GM23338 (cell line): Measurements from ENCODE around the gene SYT13. TPM values are rescaled to one million over a fixed set of nuclear protein-coding genes. Genes with fewer than 3 reads are reported as not detected.

Source experiments
- ATAC-seq: fragments of 200-7000 bp; cut with Tn5 transposase; 3 replicates; pipeline ENCODE4 v1.9.1; 2020
- DNase-seq: peaks from one replicate; pipeline ENCODE4 v3.0.0-alpha.2; 2015; ENCODE audit warnings: low spot score
- H2AFZ ChIP-seq: fragments of 200-600 bp; sonication (generic); 2 replicates; pipeline ENCODE4 v1.8.0; 2016; ENCODE audit warnings: antibody characterized with exemption, mild to moderate bottlenecking, moderate library complexity
- H3F3A ChIP-seq: fragments of 200-600 bp; sonication (generic); replicated peaks from 2 replicates; pipeline ENCODE4 v1.8.0; 2017; ENCODE audit warnings: antibody characterized with exemption, mixed run types, low read depth
- H3K27ac ChIP-seq: fragments of 200-600 bp; sonication (generic); 2 replicates; pipeline ENCODE4 v1.6.1; 2016; ENCODE audit warnings: low read depth
- H3K27me3 ChIP-seq: fragments of 200-600 bp; sonication (generic); 2 replicates; pipeline ENCODE4 v1.8.0; 2016; ENCODE audit warnings: mild to moderate bottlenecking, mixed run types, moderate library complexity; ENCODE audit not compliant: insufficient read depth
- H3K36me3 ChIP-seq: fragments of 200-600 bp; sonication (generic); 2 replicates; pipeline ENCODE4 v1.8.0; 2016; ENCODE audit warnings: mild to moderate bottlenecking; ENCODE audit not compliant: insufficient read depth
- H3K4me1 ChIP-seq: fragments of 200-600 bp; sonication (generic); 2 replicates; pipeline ENCODE4 v1.8.0; 2016; ENCODE audit warnings: mild to moderate bottlenecking, moderate library complexity; ENCODE audit not compliant: insufficient read depth
- H3K4me2 ChIP-seq: fragments of 200-600 bp; sonication (generic); 2 replicates; pipeline ENCODE4 v1.7.1; 2017; ENCODE audit warnings: mixed run types
- H3K4me3 ChIP-seq: fragments of 200-600 bp; sonication (generic); 2 replicates; pipeline ENCODE4 v1.6.1; 2016; ENCODE audit warnings: mixed run types
- H3K79me2 ChIP-seq: fragments of 200-600 bp; sonication (generic); replicated peaks from 2 replicates; pipeline ENCODE4 v1.8.0; 2017; ENCODE audit warnings: mild to moderate bottlenecking; ENCODE audit not compliant: insufficient read depth
- H3K9me2 ChIP-seq: fragments of 200-600 bp; sonication (generic); 2 replicates; pipeline ENCODE4 v1.8.0; 2017; ENCODE audit not compliant: insufficient read depth
- H4K20me1 ChIP-seq: fragments of 200-600 bp; sonication (generic); replicated peaks from 2 replicates; pipeline ENCODE4 v1.8.0; 2017; ENCODE audit warnings: mild to moderate bottlenecking; ENCODE audit not compliant: insufficient read depth
- H3K27ac Mint-ChIP-seq: 2 replicates; pipeline ENCODE4 v1.8.0; 2020; ENCODE audit warnings: inconsistent platforms, mild to moderate bottlenecking, moderate library complexity, mixed read lengths
- H3K27me3 Mint-ChIP-seq: 3 replicates; pipeline ENCODE4 v1.8.0; 2022; ENCODE audit warnings: low read depth, mild to moderate bottlenecking, moderate library complexity, mixed read lengths, inconsistent platforms; ENCODE audit not compliant: insufficient read depth, poor library complexity
- H3K36me3 Mint-ChIP-seq: 3 replicates; pipeline ENCODE4 v1.8.0; 2021; ENCODE audit warnings: low read depth, mild to moderate bottlenecking, inconsistent platforms, moderate library complexity, mixed read lengths
- H3K4me1 Mint-ChIP-seq: 3 replicates; pipeline ENCODE4 v1.8.0; 2020; ENCODE audit warnings: mild to moderate bottlenecking, inconsistent platforms, mixed read lengths
- H3K4me3 Mint-ChIP-seq: 3 replicates; pipeline ENCODE4 v1.8.0; 2021; ENCODE audit warnings: moderate library complexity, mild to moderate bottlenecking, inconsistent platforms, mixed read lengths
- H3K9me3 Mint-ChIP-seq: 3 replicates; pipeline ENCODE4 v1.8.0; 2020; ENCODE audit warnings: moderate library complexity, mild to moderate bottlenecking, inconsistent platforms, mixed read lengths
- CREB1 ChIP-seq: fragments of 250-450 bp; sonication (Bioruptor Pico); IDR thresholded peaks from 2 replicates; pipeline ENCODE4 v1.5.0; 2020; ENCODE audit warnings: low read depth, mild to moderate bottlenecking, moderate library complexity
- CTCF ChIP-seq, 2 experiments: fragments of 200-600 bp in 1 of 2; sonication (generic) in 1 of 2; conservative IDR thresholded peaks; 2 replicates each; pipeline versions ENCODE4 v1.5.1 to v1.6.1; 2016 to 2017; ENCODE audit warnings: antibody characterized with exemption in 2 of 2, low read depth in 2 of 2, mild to moderate bottlenecking in 2 of 2, moderate library complexity in 1 of 2
- EZH2 ChIP-seq: fragments of 200-600 bp; sonication (generic); IDR thresholded peaks from one replicate; pipeline ENCODE4 v1.8.0; 2017; ENCODE audit warnings: antibody characterized with exemption, mild to moderate bottlenecking, low read depth; ENCODE audit not compliant: unreplicated experiment
- EZH2phosphoT487 ChIP-seq: fragments of 200-600 bp; sonication (generic); IDR thresholded peaks from one replicate; pipeline ENCODE4 v1.8.1; 2018; ENCODE audit warnings: antibody characterized with exemption; ENCODE audit not compliant: unreplicated experiment
- JUNB ChIP-seq: IDR thresholded peaks from one replicate; pipeline ENCODE4 v1.6.1; 2016; ENCODE audit warnings: antibody characterized with exemption; ENCODE audit not compliant: unreplicated experiment
- NANOG ChIP-seq: IDR thresholded peaks from 2 replicates; pipeline ENCODE4 v1.6.1; 2016; ENCODE audit warnings: antibody characterized with exemption, borderline replicate concordance
- POLR2AphosphoS5 ChIP-seq: IDR thresholded peaks from 2 replicates; pipeline ENCODE4 v1.6.1; 2016; ENCODE audit warnings: antibody characterized with exemption, low read depth
- REST ChIP-seq: IDR thresholded peaks from one replicate; pipeline ENCODE4 v1.6.1; 2018; ENCODE audit warnings: antibody characterized with exemption; ENCODE audit not compliant: unreplicated experiment
- STAT1 ChIP-seq: IDR thresholded peaks from one replicate; pipeline ENCODE4 v1.6.1; 2016; ENCODE audit warnings: antibody characterized with exemption; ENCODE audit not compliant: unreplicated experiment
- ZNF114 ChIP-seq: fragments of 250-450 bp; sonication (Bioruptor Pico); IDR thresholded peaks from 2 replicates; pipeline ENCODE4 v1.5.0; 2020; ENCODE audit warnings: mild to moderate bottlenecking, moderate library complexity
- ZNF331 ChIP-seq: fragments of 250-450 bp; sonication (Bioruptor Pico); IDR thresholded peaks from 2 replicates; pipeline ENCODE4 v1.5.0; 2020; ENCODE audit warnings: low read depth, mild to moderate bottlenecking, moderate library complexity
- polyA plus RNA-seq: library from polyadenylated mRNA; unstranded; fragments of >200 nt; fragmentation: Nextera tagmentation; extraction: Ambion mirVana; gene quantifications from 2 replicates; pipeline ENCODE4 v1.2.1, GENCODE V29; 2016
- total RNA-seq: library from RNA; depleted of rRNA; stranded (reverse); fragments of >200 nt; shearing (Covaris generic); gene quantifications from 2 replicates; pipeline ENCODE4 v1.2.3, GENCODE V29; 2014
- TF ChIP-seq, protein P1 (sequence below): IDR thresholded peaks from 2 replicates; pipeline ENCODE4 v1.6.1; 2016; ENCODE audit warnings: antibody characterized with exemption
- TF ChIP-seq, protein P2 (sequence below): fragments of 250-450 bp; sonication (Bioruptor Pico); IDR thresholded peaks from 2 replicates; pipeline ENCODE4 v1.5.0; 2020; ENCODE audit warnings: mild to moderate bottlenecking, moderate library complexity

The SYT13 gene
- total and polyA plus RNA-seq, 2 experiments from 2014 or later, result 3.4 to 16.3 TPM

GRCh38 chr11:45225277-45225676 lies 60.9 kb downstream of the SYT13 start:
- H3K27me3 ChIP-seq, result no peaks in the 10 kb centered on the region
- DNase-seq, result no peak
- H3K27ac ChIP-seq, result no peak overlapping the region
- no peaks in the 10 kb centered on the region for H3K36me3 ChIP-seq
- ATAC-seq, result no peak
- no peak overlapping the region for H2AFZ ChIP-seq
- Mint-ChIP-seq H3K36me3 (peaks cover 25% of the 10 kb centered on the region), H3K27ac (no peak overlapping the region), H3K9me3 (no peaks in the 10 kb centered on the region), H3K27me3 (peaks cover 2% of the 10 kb centered on the region), H3K4me3 (no peak overlapping the region), H3K4me1 (0 out of 3 replicates have a peak, but pooled peaks cover under 1% of the 10 kb centered on the region)
- no peaks in the 10 kb centered on the region for H3F3A ChIP-seq
- no peak overlapping the region for H3K4me3 ChIP-seq
- H3K4me1 ChIP-seq, result no peaks in the 10 kb centered on the region
- H3K4me2 ChIP-seq, result no peak overlapping the region
- no peaks in the 10 kb centered on the region for H3K79me2 ChIP-seq
- TF ChIP-seq CREB1 (CRISPR knock-in tag) (no peak), ZNF331 (no peak), NANOG (no peak), STAT1 (no peak), EZH2 (no peak), EZH2phosphoT487 (no peak), ZNF114 (CRISPR knock-in tag) (no peak), POLR2AphosphoS5 (no peak), REST (no peak), JUNB (no peak), CTCF (conservative IDR thresholded peaks at IDR 0.05; ENCODE audit: low read depth in 2 of 2) (no peak)
- TF ChIP-seq, protein P1, sequence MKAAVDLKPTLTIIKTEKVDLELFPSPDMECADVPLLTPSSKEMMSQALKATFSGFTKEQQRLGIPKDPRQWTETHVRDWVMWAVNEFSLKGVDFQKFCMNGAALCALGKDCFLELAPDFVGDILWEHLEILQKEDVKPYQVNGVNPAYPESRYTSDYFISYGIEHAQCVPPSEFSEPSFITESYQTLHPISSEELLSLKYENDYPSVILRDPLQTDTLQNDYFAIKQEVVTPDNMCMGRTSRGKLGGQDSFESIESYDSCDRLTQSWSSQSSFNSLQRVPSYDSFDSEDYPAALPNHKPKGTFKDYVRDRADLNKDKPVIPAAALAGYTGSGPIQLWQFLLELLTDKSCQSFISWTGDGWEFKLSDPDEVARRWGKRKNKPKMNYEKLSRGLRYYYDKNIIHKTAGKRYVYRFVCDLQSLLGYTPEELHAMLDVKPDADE, result no peak
- TF ChIP-seq, protein P2, sequence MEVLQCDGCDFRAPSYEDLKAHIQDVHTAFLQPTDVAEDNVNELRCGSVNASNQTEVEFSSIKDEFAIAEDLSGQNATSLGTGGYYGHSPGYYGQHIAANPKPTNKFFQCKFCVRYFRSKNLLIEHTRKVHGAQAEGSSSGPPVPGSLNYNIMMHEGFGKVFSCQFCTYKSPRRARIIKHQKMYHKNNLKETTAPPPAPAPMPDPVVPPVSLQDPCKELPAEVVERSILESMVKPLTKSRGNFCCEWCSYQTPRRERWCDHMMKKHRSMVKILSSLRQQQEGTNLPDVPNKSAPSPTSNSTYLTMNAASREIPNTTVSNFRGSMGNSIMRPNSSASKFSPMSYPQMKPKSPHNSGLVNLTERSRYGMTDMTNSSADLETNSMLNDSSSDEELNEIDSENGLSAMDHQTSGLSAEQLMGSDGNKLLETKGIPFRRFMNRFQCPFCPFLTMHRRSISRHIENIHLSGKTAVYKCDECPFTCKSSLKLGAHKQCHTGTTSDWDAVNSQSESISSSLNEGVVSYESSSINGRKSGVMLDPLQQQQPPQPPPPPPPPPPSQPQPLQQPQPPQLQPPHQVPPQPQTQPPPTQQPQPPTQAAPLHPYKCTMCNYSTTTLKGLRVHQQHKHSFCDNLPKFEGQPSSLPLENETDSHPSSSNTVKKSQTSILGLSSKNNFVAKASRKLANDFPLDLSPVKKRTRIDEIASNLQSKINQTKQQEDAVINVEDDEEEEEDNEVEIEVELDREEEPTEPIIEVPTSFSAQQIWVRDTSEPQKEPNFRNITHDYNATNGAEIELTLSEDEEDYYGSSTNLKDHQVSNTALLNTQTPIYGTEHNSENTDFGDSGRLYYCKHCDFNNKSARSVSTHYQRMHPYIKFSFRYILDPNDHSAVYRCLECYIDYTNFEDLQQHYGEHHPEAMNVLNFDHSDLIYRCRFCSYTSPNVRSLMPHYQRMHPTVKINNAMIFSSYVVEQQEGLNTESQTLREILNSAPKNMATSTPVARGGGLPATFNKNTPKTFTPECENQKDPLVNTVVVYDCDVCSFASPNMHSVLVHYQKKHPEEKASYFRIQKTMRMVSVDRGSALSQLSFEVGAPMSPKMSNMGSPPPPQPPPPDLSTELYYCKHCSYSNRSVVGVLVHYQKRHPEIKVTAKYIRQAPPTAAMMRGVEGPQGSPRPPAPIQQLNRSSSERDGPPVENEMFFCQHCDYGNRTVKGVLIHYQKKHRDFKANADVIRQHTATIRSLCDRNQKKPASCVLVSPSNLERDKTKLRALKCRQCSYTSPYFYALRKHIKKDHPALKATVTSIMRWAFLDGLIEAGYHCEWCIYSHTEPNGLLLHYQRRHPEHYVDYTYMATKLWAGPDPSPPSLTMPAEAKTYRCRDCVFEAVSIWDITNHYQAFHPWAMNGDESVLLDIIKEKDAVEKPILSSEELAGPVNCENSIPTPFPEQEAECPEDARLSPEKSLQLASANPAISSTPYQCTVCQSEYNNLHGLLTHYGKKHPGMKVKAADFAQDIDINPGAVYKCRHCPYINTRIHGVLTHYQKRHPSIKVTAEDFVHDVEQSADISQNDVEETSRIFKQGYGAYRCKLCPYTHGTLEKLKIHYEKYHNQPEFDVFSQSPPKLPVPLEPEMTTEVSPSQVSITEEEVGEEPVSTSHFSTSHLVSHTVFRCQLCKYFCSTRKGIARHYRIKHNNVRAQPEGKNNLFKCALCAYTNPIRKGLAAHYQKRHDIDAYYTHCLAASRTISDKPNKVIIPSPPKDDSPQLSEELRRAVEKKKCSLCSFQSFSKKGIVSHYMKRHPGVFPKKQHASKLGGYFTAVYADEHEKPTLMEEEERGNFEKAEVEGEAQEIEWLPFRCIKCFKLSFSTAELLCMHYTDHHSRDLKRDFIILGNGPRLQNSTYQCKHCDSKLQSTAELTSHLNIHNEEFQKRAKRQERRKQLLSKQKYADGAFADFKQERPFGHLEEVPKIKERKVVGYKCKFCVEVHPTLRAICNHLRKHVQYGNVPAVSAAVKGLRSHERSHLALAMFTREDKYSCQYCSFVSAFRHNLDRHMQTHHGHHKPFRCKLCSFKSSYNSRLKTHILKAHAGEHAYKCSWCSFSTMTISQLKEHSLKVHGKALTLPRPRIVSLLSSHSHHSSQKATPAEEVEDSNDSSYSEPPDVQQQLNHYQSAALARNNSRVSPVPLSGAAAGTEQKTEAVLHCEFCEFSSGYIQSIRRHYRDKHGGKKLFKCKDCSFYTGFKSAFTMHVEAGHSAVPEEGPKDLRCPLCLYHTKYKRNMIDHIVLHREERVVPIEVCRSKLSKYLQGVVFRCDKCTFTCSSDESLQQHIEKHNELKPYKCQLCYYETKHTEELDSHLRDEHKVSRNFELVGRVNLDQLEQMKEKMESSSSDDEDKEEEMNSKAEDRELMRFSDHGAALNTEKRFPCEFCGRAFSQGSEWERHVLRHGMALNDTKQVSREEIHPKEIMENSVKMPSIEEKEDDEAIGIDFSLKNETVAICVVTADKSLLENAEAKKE (CRISPR knock-in tag), result no peak
- no peaks in the 10 kb centered on the region; the same call in 1 of the 2 replicates for H3K9me2 ChIP-seq
- peaks cover 2% of the 10 kb centered on the region; the same call in 1 of the 2 replicates for H4K20me1 ChIP-seq
